ENCODE results near the gene PCDHGA12. TPM values are rescaled to one million over a fixed set of nuclear protein-coding genes. Genes with fewer than 3 reads are reported as not detected.

Gene PCDHGA12
- total RNA-seq, result 10 to 100 TPM in 2 of 4 donors, 1 to 10 TPM in 2; 9.4 to 13.5 (median 10.7) TPM

GRCh38 chr5:141430332-141431113, at the start of gene PCDHGA12:
PCDHGA12 (plus strand) TSS chr5:141430507; CDS start chr5:141430760, 253 bp downstream.
- Histone ChIP-seq H3K27me3 (no peaks in the 10 kb centered on the region), H3K27ac (no peak within 1 kb of the TSS), H3K4me1 (no peaks in the 10 kb centered on the region), H3K9me3 (no peaks in the 10 kb centered on the region), H3K4me3 (replicated peaks in 1 of 3) (no peak within 1 kb of the TSS), H3K36me3 (no peaks in the 10 kb centered on the region)
- TF ChIP-seq POLR2A (IDR thresholded peaks at IDR 0.05), result no peak
- TF ChIP-seq, protein P1, sequence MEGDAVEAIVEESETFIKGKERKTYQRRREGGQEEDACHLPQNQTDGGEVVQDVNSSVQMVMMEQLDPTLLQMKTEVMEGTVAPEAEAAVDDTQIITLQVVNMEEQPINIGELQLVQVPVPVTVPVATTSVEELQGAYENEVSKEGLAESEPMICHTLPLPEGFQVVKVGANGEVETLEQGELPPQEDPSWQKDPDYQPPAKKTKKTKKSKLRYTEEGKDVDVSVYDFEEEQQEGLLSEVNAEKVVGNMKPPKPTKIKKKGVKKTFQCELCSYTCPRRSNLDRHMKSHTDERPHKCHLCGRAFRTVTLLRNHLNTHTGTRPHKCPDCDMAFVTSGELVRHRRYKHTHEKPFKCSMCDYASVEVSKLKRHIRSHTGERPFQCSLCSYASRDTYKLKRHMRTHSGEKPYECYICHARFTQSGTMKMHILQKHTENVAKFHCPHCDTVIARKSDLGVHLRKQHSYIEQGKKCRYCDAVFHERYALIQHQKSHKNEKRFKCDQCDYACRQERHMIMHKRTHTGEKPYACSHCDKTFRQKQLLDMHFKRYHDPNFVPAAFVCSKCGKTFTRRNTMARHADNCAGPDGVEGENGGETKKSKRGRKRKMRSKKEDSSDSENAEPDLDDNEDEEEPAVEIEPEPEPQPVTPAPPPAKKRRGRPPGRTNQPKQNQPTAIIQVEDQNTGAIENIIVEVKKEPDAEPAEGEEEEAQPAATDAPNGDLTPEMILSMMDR (IDR thresholded peaks at IDR 0.05), result peak in 4 of 6 experiments; percentile 26 to 59 (median 43)
- intact Hi-C loops (cut with DNase I), result no loop called here
- peak; percentile 59 to 61 for DNase-seq
- 14 to 15% methylated on average over 33 of the region's 33 CpGs for WGBS, 2 donors

GRCh38 chr5:141382469-141383294, 47.6 kb upstream of the PCDHGA12 start, which contains the start of gene PCDHGA7:
PCDHGA7 (plus strand) TSS chr5:141382742; CDS start chr5:141382900, 158 bp downstream.
- Histone ChIP-seq H3K4me3 (replicated peaks in 1 of 3) (peak within 1 kb of the TSS in 1 of 3 donors; percentile 16), H3K4me1 (no peaks in the 10 kb centered on the region), H3K9me3 (no peaks in the 10 kb centered on the region), H3K36me3 (no peaks in the 10 kb centered on the region), H3K27ac (no peak within 1 kb of the TSS), H3K27me3 (no peaks in the 10 kb centered on the region)
- peak in 1 of 2 donors; percentile 22 for DNase-seq
- intact Hi-C loops (cut with DNase I), result no loop called here
- WGBS, 2 donors, result 9 to 17% methylated on average over 37 of the region's 37 CpGs
- TF ChIP-seq, protein P1 (IDR thresholded peaks at IDR 0.05), result peak in 4 of 6 experiments; percentile 9 to 33 (median 30)
- no peak for TF ChIP-seq POLR2A (IDR thresholded peaks at IDR 0.05)

GRCh38 chr5:141383345-141383744, 47.0 kb upstream of the PCDHGA12 start:
- DNase-seq, result no peak
- Histone ChIP-seq H3K27me3 (no peaks in the 10 kb centered on the region), H3K4me3 (replicated peaks in 1 of 3) (no peak overlapping the region), H3K4me1 (no peaks in the 10 kb centered on the region), H3K9me3 (no peaks in the 10 kb centered on the region), H3K27ac (no peak overlapping the region), H3K36me3 (no peaks in the 10 kb centered on the region)
- intact Hi-C loops (cut with DNase I), result no loop called here
- TF ChIP-seq POLR2A (IDR thresholded peaks at IDR 0.05), result no peak
- TF ChIP-seq, protein P1 (IDR thresholded peaks at IDR 0.05), result no peak
- WGBS, 2 donors, result 30 to 39% methylated on average over 21 of the region's 21 CpGs

- TF ChIP-seq, protein P1 (IDR thresholded peaks at IDR 0.05), result no peak
- TF ChIP-seq POLR2A (IDR thresholded peaks at IDR 0.05), result no peak
- intact Hi-C loops (cut with DNase I), result no loop called here
- H3K27me3 ChIP-seq, result no peaks in the 10 kb centered on the region
- no peak overlapping the region for H3K27ac ChIP-seq
- H3K4me1 ChIP-seq, result no peaks in the 10 kb centered on the region
- no peak for DNase-seq
- no peaks in the 10 kb centered on the region for H3K9me3 ChIP-seq
- H3K4me3 ChIP-seq (replicated peaks in 1 of 3), result no peak overlapping the region
- whole genome bisulfite sequencing, 2 donors, result 36 to 47% methylated on average over 26 to 39 of the region's 43 CpGs
- H3K36me3 ChIP-seq, result no peaks in the 10 kb centered on the region
Observed at GRCh38 chr5:141384471-141385267, 45.6 kb upstream of the PCDHGA12 start.
